ENCODE results near the gene EEF1A1. TPM values are rescaled to one million over a fixed set of nuclear protein-coding genes. Genes with fewer than 3 reads are reported as not detected.

The EEF1A1 gene
- total and polyA plus RNA-seq, 2 donors (not counting 1 experiment from before 2014, with no cell fraction given), result 15,755 to 21,405 TPM

DNA sequence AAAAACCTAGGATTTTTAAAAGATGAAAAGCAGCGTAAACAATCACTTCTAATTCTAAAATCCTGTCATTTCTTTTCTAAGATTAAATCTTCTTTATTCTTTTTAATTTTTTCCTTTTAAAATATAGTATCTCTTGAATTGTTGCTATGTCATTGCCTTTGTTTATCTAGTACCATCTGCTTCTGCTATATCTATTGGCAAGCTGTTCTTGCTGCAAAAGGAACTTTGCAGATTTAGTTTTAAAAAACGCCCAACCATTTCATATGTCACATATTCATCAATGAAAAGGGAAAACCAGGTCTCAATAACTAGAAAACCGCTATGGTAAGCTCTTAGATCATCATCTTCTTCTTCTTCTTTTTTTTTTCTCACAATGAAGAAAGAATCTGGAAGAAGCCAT is 11.5 kb upstream of the EEF1A1 start:
- Histone ChIP-seq H3K27me3 (ENCODE audit: control insufficient read depth, insufficient read depth, low read length) (no peaks in the 10 kb centered on the region), H3K27ac (ENCODE audit: insufficient read depth, low read length) (no peak overlapping the region), H3K9ac (ENCODE audit: insufficient read depth, low read length) (no peak overlapping the region), H3K9me3 (ENCODE audit: control insufficient read depth, insufficient read depth, low read depth, low read length) (no peaks in the 10 kb centered on the region), H3K4me3 (replicated peaks in 1 of 4; ENCODE audit: control extremely low read depth in 1 of 4, insufficient read depth in 1 of 4, low read depth in 3 of 4, low read length in 4 of 4) (no peak overlapping the region), H3K4me1 (ENCODE audit: control insufficient read depth, extremely low read depth, insufficient read depth, low read length) (no peaks in the 10 kb centered on the region), H4K20me1 (ENCODE audit: control insufficient read depth, extremely low read depth, insufficient read depth, low read length) (no peaks in the 10 kb centered on the region), H2AFZ (ENCODE audit: low read length) (no peak overlapping the region), H3K36me3 (ENCODE audit: control insufficient read depth, insufficient read depth, low read length) (no peaks in the 10 kb centered on the region), H3K4me2 (ENCODE audit: extremely low read depth, insufficient read depth, low read length) (no peak overlapping the region), H3K79me2 (ENCODE audit: control insufficient read depth, insufficient read depth, low read length) (no peaks in the 10 kb centered on the region)
- DNase-seq (ENCODE audit: low read depth in 2 of 2), result peak in 1 of 2 donors; percentile 17
- TF ChIP-seq EZH2 (IDR thresholded peaks at IDR 0.05; ENCODE audit: low read length, missing control alignments) (no peak), CTCF (conservative IDR thresholded peaks at IDR 0.05 in 1 of 2, IDR thresholded peaks at IDR 0.05 in 1 of 2; ENCODE audit: low read depth in 1 of 2, low read length in 2 of 2) (no peak)

GRCh38 chr6:73528897-73529296 is 8.1 kb upstream of the EEF1A1 start:
- no peak for DNase-seq (ENCODE audit: low read depth in 2 of 2)
- TF ChIP-seq CTCF (conservative IDR thresholded peaks at IDR 0.05 in 1 of 2, IDR thresholded peaks at IDR 0.05 in 1 of 2; ENCODE audit: low read depth in 1 of 2, low read length in 2 of 2) (no peak), EZH2 (IDR thresholded peaks at IDR 0.05; ENCODE audit: low read length, missing control alignments) (no peak)
- no peak overlapping the region for H3K4me3 ChIP-seq (replicated peaks in 1 of 4; ENCODE audit: control extremely low read depth in 1 of 4, insufficient read depth in 1 of 4, low read depth in 3 of 4, low read length in 4 of 4)

GRCh38 chr6:73525546-73526330 is 4.9 kb upstream of the EEF1A1 start:
- no peaks in the 10 kb centered on the region for H3K27me3 ChIP-seq (ENCODE audit: control insufficient read depth, insufficient read depth, low read length)
- H4K20me1 ChIP-seq (ENCODE audit: control insufficient read depth, extremely low read depth, insufficient read depth, low read length), result no peaks in the 10 kb centered on the region
- DNase-seq (ENCODE audit: low read depth in 2 of 2), result peak in 1 of 2 donors; percentile 18
- TF ChIP-seq CTCF (conservative IDR thresholded peaks at IDR 0.05 in 1 of 2, IDR thresholded peaks at IDR 0.05 in 1 of 2; ENCODE audit: low read depth in 1 of 2, low read length in 2 of 2), result no peak
- TF ChIP-seq EZH2 (IDR thresholded peaks at IDR 0.05; ENCODE audit: low read length, missing control alignments), result no peak
- H3K9me3 ChIP-seq (ENCODE audit: control insufficient read depth, insufficient read depth, low read depth, low read length), result no peaks in the 10 kb centered on the region
- H3K27ac ChIP-seq (ENCODE audit: insufficient read depth, low read length), result no peak overlapping the region
- peaks cover under 1% of the 10 kb centered on the region for H3K79me2 ChIP-seq (ENCODE audit: control insufficient read depth, insufficient read depth, low read length)
- no peak overlapping the region for H3K4me3 ChIP-seq (replicated peaks in 1 of 4; ENCODE audit: control extremely low read depth in 1 of 4, insufficient read depth in 1 of 4, low read depth in 3 of 4, low read length in 4 of 4)
- H3K36me3 ChIP-seq (ENCODE audit: control insufficient read depth, insufficient read depth, low read length), result no peaks in the 10 kb centered on the region
- no peak overlapping the region for H3K9ac ChIP-seq (ENCODE audit: insufficient read depth, low read length)
- H2AFZ ChIP-seq (ENCODE audit: low read length), result no peak overlapping the region
- H3K4me1 ChIP-seq (ENCODE audit: control insufficient read depth, extremely low read depth, insufficient read depth, low read length), result peaks cover 3% of the 10 kb centered on the region
- H3K4me2 ChIP-seq (ENCODE audit: extremely low read depth, insufficient read depth, low read length), result peak overlapping the region; percentile 16

More at GRCh38 chr6:73528897-73529296, 8.1 kb upstream of the EEF1A1 start:
- Histone ChIP-seq H3K4me1 (ENCODE audit: control insufficient read depth, extremely low read depth, insufficient read depth, low read length) (no peaks in the 10 kb centered on the region), H2AFZ (ENCODE audit: low read length) (no peak overlapping the region), H3K27me3 (ENCODE audit: control insufficient read depth, insufficient read depth, low read length) (no peaks in the 10 kb centered on the region), H3K9ac (ENCODE audit: insufficient read depth, low read length) (no peak overlapping the region), H3K4me2 (ENCODE audit: extremely low read depth, insufficient read depth, low read length) (no peak overlapping the region), H3K27ac (ENCODE audit: insufficient read depth, low read length) (no peak overlapping the region), H3K36me3 (ENCODE audit: control insufficient read depth, insufficient read depth, low read length) (no peaks in the 10 kb centered on the region), H3K9me3 (ENCODE audit: control insufficient read depth, insufficient read depth, low read depth, low read length) (no peaks in the 10 kb centered on the region), H4K20me1 (ENCODE audit: control insufficient read depth, extremely low read depth, insufficient read depth, low read length) (no peaks in the 10 kb centered on the region), H3K79me2 (ENCODE audit: control insufficient read depth, insufficient read depth, low read length) (no peaks in the 10 kb centered on the region)
